ENCODE results near the gene TBX21.

Gene TBX21

GRCh38 chr17:47778184-47778635 is 45.2 kb downstream of the TBX21 start:
- Histone ChIP-seq H3K36me3 (replicated peaks; ENCODE audit: insufficient read depth, low read length) (no peaks in the 10 kb centered on the region), H2AFZ (ENCODE audit: low read length) (no peak overlapping the region), H3K9me2 (replicated peaks; ENCODE audit: insufficient read depth, low read length) (no peaks in the 10 kb centered on the region), H3K4me2 (ENCODE audit: low read depth, low read length) (no peak overlapping the region), H3K4me3 (ENCODE audit: low read length) (no peak overlapping the region), H3K9me3 (replicated peaks; ENCODE audit: insufficient read depth, low read length) (no peaks in the 10 kb centered on the region), H3K27ac (ENCODE audit: low read length) (no peak overlapping the region), H3F3A (ENCODE audit: insufficient read depth, low read length) (no peaks in the 10 kb centered on the region), H3K9ac (ENCODE audit: low read length) (no peak overlapping the region), H3K27me3 (replicated peaks; ENCODE audit: insufficient read depth, low read length) (peaks cover 78% of the 10 kb centered on the region), H3K4me1 (ENCODE audit: low read length) (no peaks in the 10 kb centered on the region), H3K79me2 (ENCODE audit: low read length) (no peaks in the 10 kb centered on the region), H4K20me1 (ENCODE audit: insufficient read depth, low read length) (no peaks in the 10 kb centered on the region)
- TF ChIP-seq EZH2phosphoT487 (IDR thresholded peaks at IDR 0.05; ENCODE audit: low read length), result no peak
- TF ChIP-seq CTCF (IDR thresholded peaks at IDR 0.05; ENCODE audit: low read length), result no peak
- TF ChIP-seq EZH2 (optimal IDR thresholded peaks at IDR 0.05; ENCODE audit: low read depth, low read length), result no peak
- DNase-seq, result no peak

GRCh38 chr17:47781397-47781796 is 48.4 kb downstream of the TBX21 start:
- H2AFZ ChIP-seq (ENCODE audit: low read length), result no peak overlapping the region
- peaks cover 75% of the 10 kb centered on the region for H3K27me3 ChIP-seq (replicated peaks; ENCODE audit: insufficient read depth, low read length)
- H3K79me2 ChIP-seq (ENCODE audit: low read length), result no peaks in the 10 kb centered on the region
- TF ChIP-seq CTCF (IDR thresholded peaks at IDR 0.05; ENCODE audit: low read length) (no peak), EZH2phosphoT487 (IDR thresholded peaks at IDR 0.05; ENCODE audit: low read length) (no peak), EZH2 (optimal IDR thresholded peaks at IDR 0.05; ENCODE audit: low read depth, low read length) (no peak)
- H3K27ac ChIP-seq (ENCODE audit: low read length), result no peak overlapping the region
- no peaks in the 10 kb centered on the region for H3K9me2 ChIP-seq (replicated peaks; ENCODE audit: insufficient read depth, low read length)
- no peak for DNase-seq
- H3K4me2 ChIP-seq (ENCODE audit: low read depth, low read length), result no peak overlapping the region
- H3K9me3 ChIP-seq (replicated peaks; ENCODE audit: insufficient read depth, low read length), result no peaks in the 10 kb centered on the region
- H3K9ac ChIP-seq (ENCODE audit: low read length), result no peak overlapping the region
- H3K36me3 ChIP-seq (replicated peaks; ENCODE audit: insufficient read depth, low read length), result no peaks in the 10 kb centered on the region
- H3K4me3 ChIP-seq (ENCODE audit: low read length), result no peak overlapping the region
- H3F3A ChIP-seq (ENCODE audit: insufficient read depth, low read length), result no peaks in the 10 kb centered on the region
- H3K4me1 ChIP-seq (ENCODE audit: low read length), result no peaks in the 10 kb centered on the region
- H4K20me1 ChIP-seq (ENCODE audit: insufficient read depth, low read length), result no peaks in the 10 kb centered on the region

- Histone ChIP-seq H3K4me1 (ENCODE audit: low read length) (no peaks in the 10 kb centered on the region), H3K9me3 (replicated peaks; ENCODE audit: insufficient read depth, low read length) (no peaks in the 10 kb centered on the region), H3K4me3 (ENCODE audit: low read length) (no peak overlapping the region), H3K27ac (ENCODE audit: low read length) (no peak overlapping the region), H3K27me3 (replicated peaks; ENCODE audit: insufficient read depth, low read length) (peaks cover 93% of the 10 kb centered on the region), H3K36me3 (replicated peaks; ENCODE audit: insufficient read depth, low read length) (no peaks in the 10 kb centered on the region), H4K20me1 (ENCODE audit: insufficient read depth, low read length) (no peaks in the 10 kb centered on the region), H3F3A (ENCODE audit: insufficient read depth, low read length) (no peaks in the 10 kb centered on the region), H3K9me2 (replicated peaks; ENCODE audit: insufficient read depth, low read length) (no peaks in the 10 kb centered on the region), H3K4me2 (ENCODE audit: low read depth, low read length) (no peak overlapping the region), H3K9ac (ENCODE audit: low read length) (no peak overlapping the region), H3K79me2 (ENCODE audit: low read length) (no peaks in the 10 kb centered on the region), H2AFZ (ENCODE audit: low read length) (no peak overlapping the region)
- peak; percentile 38 for DNase-seq
- no peak for TF ChIP-seq EZH2phosphoT487 (IDR thresholded peaks at IDR 0.05; ENCODE audit: low read length)
- no peak for TF ChIP-seq CTCF (IDR thresholded peaks at IDR 0.05; ENCODE audit: low read length)
- TF ChIP-seq EZH2 (optimal IDR thresholded peaks at IDR 0.05; ENCODE audit: low read depth, low read length), result no peak
These were observed 52.6 kb downstream of the TBX21 start for GRCh38 chr17:47785538-47786123.
